GM19043 (cell line): ENCODE results near the gene PCNP.
"Not testable (repeated sequence)": the region's sequence is repeated elsewhere in the genome, so short reads cannot be mapped to it uniquely, and the experiment has no call there.

Experiments used
- ATAC-seq: cut with Tn5 transposase; IDR thresholded peaks from one replicate; pipeline ENCODE4 v1.9.1; 2021; ENCODE audit warnings: low read depth; ENCODE audit not compliant: unreplicated experiment

PCNP gene

GRCh38 chr3:101631098-101631796, 57.3 kb downstream of the PCNP start:
- no peak for ATAC-seq

DNA sequence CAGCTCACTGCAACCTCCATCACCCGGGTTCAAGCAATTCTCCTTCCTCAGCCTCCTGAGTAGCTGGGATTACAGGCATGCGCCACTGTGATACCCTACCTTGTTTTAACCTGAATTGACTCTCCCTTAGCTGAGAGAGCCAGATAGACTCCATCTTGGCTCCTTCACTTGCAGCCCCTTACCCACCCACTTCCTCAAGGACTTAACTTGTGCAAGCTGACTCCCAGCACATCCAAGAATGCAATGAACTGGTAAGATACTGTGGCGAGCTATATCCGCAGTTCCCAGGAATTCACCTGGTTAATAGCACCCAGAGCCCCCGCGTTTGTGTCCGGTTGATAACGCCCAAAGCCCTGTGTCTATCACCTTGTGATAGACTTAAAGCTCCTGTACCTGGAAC, 58.0 kb downstream of the PCNP start:
- not testable (repeated sequence) for ATAC-seq

- ATAC-seq, result no peak
Measured at GRCh38 chr3:101632586-101632985, 58.6 kb downstream of the PCNP start.

DNA sequence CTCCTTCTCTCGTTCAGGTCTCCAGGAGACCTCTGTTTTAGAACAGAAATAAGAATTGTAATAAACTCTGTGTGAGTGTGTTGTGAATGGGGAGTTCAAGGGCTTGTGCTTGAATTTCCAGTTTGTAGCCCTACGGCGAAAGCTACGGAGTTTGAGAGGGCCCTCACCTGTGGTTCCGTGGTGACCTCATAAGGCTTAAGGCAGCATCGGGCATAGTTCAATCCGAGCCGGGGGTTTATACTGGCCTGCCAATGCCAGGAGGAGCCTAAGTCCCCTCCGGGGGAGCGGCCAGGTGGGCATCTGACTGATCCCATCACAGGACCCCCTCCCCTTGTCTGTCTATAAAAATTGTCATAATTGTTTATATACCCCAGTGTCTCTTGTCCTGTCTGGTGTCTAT, 59.2 kb downstream of the PCNP start:
- no peak for ATAC-seq

DNA sequence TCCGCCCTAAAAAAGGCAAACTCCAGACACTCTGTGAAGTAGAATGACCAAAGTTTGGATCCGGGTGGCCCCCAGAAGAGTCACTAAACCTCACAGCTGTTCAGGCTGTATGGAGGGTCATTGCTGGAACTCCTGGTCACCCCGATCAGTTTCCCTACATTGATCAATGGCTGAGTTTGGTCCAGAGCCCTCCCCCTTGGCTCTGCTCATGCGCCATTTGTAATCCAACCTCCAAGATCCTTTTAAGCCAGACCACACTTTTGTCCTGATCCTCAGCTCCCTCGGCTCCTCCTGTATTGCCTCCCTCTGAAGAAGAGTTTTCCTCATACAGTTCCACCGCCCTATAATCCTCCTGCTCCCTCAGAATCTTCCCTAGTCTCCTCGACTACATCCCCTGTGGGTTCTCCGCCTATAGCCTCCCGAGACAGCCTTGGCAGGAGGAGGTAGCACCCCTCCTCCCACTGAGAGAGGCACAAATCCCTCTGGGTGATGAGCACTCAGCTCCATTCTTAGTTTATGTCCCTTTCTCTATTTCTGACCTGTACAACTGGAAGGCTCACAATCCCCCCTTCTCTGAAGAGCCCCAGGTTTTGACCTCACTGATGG, 60.7 kb downstream of the PCNP start:
- ATAC-seq, result no peak

DNA sequence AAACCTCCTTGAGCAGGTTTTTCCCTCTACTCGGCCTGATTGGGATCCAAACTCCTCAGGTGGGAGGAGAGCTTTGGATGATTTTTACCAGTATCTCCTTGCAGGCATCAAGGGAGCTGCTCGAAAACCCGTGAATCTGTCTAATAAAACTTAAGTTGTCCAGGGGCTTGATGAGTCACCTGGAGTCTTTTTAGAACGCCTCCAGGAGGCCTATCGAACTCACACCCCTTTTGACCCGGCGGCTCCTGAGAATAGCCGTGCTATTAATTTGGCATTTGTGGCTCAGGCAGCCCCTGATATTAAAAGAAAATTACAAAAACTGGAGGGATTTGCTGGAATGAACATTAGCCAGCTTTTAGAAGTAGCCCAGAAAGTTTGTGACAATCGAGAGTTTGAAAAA, 61.4 kb downstream of the PCNP start:
- ATAC-seq, result no peak

GRCh38 chr3:101635954-101636798, 62.2 kb downstream of the PCNP start:
- ATAC-seq, result peak; percentile 92

- no peak for ATAC-seq
Measured at GRCh38 chr3:101637451-101637850, 63.5 kb downstream of the PCNP start.

GRCh38 chr3:101638261-101638745, 64.3 kb downstream of the PCNP start:
- no peak for ATAC-seq

- no peak for ATAC-seq
Measured at GRCh38 chr3:101639280-101639963, 65.4 kb downstream of the PCNP start.

DNA sequence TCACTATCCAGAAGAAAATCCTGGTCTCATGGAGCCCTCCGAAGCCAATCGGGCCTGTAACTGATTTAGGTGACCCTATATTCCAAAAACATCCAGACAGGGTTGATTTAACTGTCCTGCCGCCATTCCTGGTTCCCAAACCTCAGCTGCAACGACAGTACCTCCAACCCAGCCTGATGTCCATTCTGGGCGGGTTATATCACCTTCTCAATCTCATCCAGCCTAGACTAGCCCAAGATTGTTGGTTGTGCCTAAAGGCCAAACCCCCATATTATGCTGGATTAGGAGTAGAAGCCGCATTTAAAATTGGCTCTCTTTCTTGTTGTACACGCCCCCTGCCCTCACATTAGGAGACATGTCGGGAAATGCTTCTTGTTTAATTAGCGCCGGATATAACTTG, 66.3 kb downstream of the PCNP start:
- no peak for ATAC-seq

DNA sequence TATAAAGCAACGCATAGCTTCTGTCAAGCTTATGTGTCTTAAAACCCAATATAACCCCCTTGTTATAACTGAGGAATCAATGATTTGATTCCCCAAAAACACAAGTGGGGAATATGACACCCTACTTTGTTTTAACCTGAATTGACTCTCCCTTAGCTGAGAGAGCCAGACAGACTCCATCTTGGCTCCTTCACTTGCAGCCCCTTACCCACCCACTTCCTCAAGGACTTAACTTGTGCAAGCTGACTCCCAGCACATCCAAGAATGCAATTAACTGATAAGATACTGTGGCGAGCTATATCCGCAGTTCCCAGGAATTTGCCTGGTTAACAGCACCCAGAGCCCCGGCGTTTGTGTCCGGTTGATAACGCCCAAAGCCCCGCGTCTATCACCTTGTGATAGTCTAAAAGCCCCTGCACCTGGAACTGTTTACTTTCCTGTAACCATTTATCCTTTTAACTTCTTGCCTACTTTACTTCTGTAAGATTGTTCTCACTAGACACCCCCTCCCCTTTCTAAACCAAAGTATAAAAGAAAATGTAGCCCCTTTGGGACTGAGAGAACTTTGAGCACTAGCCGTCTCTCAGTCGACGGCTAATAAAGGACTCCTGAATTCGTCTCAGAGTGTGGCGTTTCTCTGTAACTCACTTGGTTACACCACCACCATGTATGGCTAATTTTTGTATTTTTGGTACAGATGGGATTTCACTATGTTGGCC, 67.6 kb downstream of the PCNP start:
- not testable (repeated sequence) for ATAC-seq

DNA sequence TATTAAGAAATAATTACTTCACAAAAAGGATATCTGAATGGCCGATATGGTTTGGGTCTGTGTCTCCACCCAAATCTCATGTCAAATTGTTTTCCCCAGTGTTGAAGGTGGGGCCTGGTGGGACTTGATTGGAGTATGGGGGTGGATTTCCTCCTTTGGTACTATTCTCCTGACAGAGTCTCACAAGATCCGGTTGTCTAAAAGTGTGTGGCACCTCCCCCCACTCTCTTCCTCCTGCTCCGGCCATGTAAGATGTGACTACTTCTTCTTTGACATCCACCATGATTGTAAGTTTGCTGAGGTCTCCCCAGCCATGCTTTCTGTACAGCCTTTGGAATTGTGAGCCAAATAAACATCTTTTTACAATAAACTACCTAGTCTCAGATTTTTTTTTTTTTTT, 68.5 kb downstream of the PCNP start:
- no peak for ATAC-seq

GRCh38 chr3:101643009-101643844, 69.2 kb downstream of the PCNP start:
- ATAC-seq, result no peak
